HG03521 (cell line): ENCODE data around the gene SNX25.
"Not testable (repeated sequence)": the region's sequence is repeated elsewhere in the genome, so short reads cannot be mapped to it uniquely, and the experiment has no call there.

Source experiments
- ATAC-seq: cut with Tn5 transposase; IDR thresholded peaks from one replicate; pipeline ENCODE4 v1.9.1; 2021; ENCODE audit warnings: mild to moderate bottlenecking, moderate library complexity; ENCODE audit not compliant: unreplicated experiment

Gene SNX25

DNA sequence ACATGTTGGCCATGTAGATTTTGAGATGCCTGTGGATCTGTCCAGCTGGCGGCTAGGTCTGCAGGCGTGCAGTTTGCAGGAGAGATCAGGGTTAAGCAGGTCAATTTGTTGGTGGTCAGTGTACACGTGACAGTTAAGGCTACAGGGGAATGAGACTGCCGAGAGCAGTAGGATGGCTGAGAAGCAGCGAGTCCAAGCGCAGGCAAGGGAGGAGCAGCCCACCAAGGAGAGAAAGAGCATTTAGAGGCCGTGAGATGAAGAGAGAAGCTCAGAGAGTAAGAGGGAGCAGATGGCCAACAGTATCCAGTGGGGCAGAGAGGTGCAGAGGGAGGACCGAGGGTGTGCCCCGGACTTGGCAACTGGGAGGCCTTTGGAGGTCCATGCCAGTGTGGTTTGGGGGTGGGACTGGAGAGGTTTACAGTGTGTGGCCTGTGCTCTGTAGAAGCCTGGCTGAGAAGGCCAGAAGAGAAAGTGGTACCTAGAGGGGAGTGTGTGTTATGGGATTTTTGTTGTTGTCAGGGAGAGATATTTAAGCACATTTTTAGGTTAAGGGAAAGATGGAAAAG, 18.4 kb downstream of the SNX25 start:
- ATAC-seq: no peak

DNA sequence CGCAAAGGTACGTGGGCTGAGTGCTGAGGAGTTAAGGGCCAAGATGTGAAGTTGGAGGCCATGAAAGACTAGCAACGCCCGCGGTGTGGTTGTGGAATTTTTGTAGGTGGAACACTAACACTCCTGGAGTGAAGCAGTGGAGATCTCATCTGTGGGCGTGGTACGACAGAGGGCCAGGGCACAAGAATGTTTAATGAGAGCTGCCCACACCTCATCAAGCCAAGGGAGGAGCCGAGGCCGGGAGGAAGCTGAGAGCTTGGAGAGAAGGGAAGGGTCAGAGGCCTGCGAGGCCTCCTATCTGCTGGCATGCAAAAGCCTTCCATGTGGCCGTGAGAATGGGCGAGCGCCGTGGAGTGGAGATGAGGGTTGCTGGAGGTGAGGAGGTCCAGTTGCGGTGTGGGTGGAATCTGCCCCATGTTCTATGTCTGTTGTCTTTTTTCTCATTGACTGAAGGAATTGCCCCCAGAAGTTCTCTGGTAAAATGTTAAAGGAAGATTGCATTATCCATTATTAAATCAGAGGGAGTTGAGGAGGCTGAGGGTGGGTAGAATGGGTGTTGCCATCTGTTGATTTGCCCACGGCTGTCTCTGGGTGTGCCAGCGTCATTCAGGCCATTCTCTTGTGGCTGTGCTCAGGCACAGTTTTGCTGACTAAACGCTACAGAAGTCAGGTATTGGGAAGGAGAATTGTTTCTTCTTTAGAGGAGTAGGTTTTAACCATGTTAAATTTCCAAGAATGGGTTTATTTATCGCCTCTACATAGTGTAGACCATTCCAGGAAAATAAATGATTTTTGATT, 19.8 kb downstream of the SNX25 start:
- ATAC-seq: no peak

DNA sequence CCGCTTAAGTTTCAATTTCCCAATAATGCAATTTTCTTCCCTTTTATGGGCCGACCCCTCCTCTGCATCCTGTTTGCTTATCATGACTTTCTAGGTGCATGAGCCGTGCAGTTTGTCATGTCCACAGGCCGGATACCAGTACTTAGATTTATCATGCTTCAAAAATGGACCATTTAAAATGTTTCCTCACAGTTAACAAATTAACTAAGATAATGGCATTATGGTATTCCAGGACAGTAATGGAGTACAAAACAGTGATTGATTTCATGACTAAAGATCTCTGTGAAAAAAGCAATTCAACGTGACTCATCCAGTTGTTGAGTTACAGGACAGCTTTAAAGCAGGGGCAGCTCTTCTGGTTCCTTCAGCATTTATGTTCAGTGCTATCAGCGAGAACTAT, 23.0 kb downstream of the SNX25 start:
- ATAC-seq: no peak

DNA sequence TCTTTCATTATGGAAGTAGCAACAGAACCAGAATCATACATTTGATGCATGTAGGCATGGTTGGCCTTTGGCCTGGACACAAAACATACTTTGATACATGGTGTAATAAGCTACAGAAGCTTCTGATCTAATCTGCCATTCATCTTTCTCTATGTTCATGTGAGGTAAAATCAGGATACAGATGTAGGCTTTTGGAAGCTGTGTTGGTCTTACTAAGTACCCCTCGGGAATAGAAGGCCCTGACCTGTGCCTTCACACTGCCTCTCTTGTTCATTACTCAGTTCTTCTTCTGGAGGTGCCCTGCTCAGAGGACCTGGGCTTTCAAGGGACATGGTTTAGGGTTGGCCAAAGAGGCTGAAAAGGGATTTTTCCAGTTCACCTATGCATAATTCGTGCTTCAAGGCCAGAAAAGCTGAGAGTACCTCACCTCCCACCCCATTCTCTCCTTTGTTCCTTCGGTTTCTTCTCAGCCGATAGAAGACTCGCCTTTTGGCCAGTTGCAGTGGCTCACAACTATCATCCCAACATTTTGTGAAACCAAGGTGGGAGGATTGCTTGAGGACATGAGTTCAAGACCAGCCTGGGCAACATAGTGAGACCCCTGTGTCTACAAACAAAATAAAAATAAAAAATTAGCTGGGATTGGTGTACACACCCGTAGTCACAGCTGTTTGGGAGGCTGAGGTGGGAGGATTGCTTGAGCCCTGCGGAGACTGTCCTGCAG, 25.9 kb downstream of the SNX25 start:
- ATAC-seq: no peak

DNA sequence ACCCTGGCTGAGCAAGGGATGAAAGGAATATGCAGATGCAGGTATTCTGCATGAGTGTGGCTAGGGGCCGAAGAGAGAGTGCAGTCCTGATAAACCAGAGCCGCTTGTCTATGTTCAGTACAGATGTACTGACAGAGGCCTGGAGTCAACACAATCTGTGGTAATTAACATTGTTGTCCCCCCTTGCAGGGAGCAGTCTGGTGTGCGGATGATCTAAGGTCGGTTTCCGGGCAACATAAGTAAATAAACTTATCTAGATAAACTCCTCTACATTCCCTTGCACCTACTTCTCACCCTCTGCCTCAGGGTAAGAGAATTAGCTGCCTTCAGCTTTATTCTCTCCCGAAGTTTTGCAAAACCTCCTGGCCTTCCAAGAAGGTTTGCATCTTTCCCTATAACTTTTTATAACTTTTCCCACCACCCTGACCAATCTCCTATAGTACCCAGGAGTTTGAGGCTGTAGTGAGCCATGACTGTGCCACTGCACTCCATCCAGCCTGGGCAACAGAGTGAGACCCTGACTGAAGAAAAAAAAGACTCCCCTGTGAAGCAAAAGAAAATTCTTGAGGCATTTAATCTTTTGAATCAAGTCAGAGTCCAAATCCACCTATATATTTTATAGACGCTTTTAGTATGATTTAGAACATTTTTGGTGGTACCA, 26.6 kb downstream of the SNX25 start:
- no peak for ATAC-seq

DNA sequence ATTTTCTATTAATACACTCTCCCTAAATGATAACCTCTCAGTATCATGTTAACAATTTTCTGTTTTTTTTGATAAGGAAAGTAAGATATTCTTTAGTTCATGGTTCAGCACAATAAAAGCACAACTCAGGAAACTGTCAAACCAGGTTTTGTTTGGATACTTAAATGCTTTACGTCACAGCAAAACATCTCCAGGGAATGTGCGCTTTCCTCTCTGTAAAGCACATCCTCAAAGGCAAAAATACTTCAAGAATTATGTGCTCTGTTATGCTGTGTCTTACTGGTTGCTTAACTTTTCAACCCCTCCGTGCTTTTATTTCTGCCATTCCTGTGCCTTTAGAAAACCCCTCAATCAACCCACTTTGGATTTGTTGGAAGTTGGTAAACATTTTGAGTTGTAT, 27.8 kb downstream of the SNX25 start:
- ATAC-seq: no peak

DNA sequence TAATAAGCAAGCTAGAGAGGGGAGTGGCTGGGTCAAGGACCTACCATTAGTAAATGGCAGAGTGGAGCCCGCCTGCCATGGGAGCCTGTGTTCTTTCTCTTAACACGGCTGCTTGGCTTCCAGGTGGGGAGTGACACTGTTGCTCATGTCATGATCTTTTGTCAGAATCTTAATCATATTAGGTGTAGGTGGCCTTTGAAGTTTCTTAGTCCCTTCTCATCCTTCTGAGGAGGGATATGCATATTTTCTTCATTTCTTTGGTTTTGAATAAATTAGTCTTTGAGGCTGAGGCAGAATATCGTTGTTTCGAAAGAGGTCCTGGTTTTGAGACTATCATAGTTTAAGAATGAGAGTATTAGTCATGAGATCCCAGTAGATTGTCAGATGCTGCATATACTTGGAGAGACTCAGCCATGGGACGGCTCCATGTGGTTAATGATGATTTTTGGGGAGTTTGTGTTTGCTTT, 28.9 kb downstream of the SNX25 start:
- ATAC-seq: no peak

DNA sequence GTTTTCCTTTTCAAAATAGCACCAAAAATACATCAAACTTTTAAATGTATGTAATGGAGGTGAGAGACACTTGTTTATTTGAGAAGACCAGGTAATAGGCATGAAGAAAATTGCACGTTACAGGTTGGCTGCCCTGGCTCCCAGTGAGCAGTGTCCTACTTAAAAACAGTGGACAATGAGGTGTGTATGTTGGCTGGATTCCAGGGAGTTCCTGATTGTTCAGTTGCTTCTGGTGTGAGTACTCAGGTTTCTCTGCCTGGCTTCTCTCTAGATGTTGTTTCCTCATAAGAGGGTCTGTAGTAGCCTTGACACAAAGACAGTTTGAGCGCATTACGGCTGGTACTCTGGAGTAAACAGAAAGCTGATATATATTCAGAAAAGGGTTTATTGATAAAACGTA, 29.4 kb downstream of the SNX25 start:
- no peak for ATAC-seq

DNA sequence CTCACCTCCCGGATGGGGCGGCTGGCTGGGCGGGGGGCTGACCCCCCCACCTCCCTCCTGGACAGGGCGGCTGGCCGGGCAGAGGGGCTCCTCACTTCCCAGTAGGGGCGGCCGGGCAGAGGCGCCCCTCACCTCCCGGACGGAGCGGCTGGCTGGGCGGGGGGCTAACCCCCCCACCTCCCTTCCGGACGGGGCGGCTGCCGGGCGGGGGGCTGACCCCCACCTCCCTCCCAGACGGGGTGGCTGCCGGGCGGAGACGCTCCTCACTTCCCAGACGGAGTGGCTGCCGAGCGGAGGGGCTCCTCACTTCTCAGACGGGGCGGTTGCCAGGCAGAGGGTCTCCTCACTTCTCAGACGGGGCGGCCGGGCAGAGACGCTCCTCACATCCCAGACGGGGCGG, 31.1 kb downstream of the SNX25 start:
- ATAC-seq: not testable (repeated sequence)

DNA sequence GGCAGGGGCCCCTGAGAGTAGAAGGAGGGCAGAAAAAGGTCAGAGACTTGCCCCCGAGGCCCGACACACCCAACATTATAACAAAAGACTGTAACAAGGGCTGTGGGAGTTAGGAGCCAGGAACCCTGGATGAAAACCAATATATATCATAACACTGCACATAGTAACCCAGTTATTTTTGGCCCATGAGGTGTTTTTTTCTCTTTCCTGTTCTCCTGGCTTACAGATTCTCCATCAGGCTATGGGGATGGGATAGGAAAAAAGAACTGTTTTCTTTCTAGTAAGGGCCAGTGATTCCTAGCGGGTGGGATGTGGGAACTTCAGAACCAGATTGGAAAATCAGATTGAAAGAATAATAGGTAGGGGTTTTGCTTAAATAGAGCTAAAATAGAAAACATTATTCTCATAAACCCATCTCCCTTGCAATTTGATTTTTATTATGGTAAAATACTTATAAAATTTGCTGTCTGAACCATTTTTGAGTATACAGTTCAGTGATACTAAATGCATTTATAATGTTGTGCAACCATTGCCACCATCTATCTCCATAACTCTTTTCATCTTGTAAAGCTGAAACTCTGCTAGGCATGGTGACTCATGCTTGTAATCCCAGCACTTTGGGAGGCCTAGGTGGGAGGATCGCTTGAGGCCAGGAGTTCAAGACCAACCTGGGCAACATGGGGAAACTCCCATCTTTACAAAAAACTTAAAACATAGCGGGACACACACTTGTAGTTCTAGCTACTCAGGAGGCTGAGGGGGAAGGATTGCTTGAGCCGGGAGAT, 33.5 kb downstream of the SNX25 start:
- ATAC-seq: no peak

DNA sequence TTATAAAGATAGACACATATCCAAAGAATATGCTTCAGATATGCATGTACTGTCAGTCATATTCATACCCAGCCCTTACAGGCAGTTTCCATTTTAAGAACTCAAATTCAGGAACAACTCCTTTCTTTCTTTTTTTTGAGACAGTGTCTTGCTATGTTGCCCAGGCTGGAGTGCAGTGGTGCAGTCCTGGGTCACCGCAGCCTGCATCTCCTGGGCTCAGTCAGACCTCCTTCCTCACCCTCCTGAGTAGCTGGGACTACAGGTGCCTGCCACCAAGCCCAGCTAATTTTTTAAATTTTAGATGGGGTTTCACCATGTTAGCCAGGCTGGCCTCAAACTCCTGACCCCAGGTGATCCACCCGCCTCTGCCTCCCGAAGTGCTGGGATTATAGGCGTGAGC, 34.5 kb downstream of the SNX25 start:
- no peak for ATAC-seq

DNA sequence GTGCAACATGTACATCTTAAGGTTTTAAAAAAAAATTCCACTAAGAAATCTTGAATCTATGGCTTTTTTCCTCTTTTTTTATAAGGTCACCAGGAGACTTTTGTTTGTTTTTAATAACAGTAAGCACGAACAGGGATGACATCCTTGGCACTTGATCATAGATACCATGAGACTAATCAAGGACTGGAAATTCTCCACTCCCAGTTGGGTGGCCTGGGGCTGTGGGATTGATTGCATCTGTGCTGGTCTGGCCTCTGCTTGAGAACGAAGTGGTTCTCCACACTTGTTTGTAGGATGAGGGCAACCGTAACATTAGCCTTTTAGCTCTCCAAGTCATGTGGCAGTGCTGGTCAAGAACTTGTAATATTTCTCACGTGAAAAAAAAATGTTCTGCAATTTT, 35.4 kb downstream of the SNX25 start:
- ATAC-seq: no peak

DNA sequence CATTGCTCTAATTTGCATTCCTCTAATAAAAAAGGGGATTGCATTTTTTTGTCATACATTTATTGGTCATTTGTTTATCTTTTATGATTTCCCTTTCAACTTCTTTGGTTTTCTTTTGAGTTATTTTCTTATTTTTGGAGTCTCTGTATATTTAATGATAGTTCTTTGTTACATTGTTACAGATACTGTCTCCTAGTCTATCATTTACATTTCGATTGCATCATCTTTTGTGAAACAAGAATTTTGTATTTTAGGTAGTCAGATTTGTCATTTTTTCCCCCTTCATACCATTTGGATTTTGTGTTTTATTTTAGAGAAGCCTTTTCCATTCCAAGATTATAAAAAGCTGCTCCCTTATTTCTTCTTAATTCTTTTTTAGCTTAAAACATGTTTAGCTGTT, 37.1 kb downstream of the SNX25 start:
- no peak for ATAC-seq

DNA sequence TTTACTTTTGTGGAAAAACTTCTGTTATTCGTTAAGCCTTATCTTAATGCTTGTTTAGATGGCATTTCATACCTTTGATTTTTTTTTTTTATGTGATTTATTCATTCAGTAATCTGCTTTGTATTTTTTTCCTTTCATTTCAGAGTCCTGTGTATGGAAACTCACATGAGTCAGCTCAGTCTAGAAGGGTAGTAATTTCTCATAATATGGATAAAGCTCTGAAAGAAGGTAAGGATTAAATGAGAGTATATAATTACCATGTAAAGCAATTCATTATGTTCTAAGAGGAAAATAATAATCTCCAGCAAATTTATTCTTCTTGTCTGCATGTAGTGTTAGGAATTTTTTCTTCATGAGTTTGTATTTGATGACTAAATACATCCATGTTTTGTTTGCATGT, 37.8 kb downstream of the SNX25 start:
- ATAC-seq: no peak

DNA sequence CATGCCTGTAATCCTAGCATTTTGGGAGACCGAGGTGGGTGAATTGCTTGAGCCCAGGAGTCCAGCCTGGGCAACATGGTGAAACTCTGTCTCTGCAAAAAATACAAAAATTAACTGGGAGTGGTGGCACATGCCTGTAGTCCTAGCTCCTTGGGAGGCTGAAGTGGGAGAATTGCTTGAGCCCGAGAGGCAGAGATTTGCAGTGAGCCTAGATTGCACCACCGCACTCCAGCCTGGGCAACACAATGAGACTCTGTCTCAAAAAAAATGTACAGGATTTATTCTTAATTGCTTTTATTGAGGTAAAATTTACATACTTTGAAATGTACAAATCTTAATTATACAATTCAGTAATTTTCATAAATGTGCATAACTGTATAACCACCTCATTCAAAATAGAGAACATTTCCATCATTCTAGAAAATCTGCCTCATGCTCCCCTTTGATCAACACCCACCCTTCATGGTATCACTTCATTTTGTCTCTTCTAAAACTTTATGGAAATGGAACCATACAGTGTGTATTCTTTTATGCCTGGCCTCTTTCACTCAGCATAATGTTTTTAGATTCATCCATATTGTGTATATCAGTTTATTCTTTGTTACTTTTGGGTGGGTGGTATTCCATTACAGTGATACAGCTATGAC, 39.1 kb downstream of the SNX25 start:
- ATAC-seq: no peak

DNA sequence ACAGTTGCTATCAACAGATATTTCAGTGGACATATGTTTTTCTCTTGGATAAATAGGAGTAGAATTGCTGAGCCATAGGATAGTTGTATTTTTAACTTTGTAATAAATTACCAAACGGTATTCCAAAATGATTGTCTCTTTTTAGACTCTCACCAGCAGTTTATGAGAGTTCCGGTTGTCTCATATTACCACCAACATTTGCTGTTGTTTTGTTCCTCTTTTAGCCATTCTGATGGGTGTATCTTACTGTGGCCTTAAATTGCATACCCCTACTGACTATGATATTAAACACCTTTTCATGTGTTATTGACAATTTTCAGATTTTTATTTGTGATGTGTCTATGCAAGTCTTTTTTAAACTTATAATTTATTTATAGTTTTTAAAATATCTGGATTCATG, 39.7 kb downstream of the SNX25 start:
- no peak for ATAC-seq

DNA sequence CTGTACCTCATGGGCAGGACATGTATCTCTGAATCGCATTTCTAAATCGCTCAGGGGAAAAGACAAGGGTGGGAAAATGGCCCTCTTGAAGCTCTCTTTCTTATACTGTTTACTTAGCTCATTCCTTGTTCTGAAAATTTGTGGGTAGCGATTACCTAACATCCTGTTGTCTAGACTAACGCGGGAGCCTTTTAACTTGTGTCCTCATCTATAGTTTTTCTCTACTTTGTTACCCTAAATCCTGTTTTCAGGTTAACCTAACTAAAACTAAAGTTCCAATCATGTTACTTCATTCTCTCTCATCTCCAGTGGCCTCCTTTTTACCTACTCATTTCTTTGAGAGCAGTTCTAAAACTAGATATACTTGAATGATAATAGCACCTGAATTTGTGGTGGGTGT, 45.0 kb downstream of the SNX25 start:
- ATAC-seq: no peak

DNA sequence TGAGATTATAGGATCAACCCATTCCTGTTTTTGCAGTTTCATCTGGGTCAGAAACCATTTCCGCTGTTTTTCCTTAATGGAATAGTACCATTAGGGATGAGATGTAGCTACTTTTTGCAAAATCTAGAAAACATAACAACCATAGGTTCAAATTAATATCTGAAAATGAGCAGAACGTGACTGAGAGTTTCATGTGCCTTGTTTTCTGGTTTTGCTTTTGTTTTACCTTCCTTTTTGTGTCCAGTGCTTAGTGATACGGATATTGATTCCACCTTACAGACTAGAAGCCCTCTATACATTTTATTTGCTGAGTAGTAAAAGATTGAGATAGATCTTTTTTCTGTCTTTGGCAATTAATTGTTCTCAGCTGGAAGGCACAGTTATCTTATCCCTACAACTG, 46.5 kb downstream of the SNX25 start:
- no peak for ATAC-seq

DNA sequence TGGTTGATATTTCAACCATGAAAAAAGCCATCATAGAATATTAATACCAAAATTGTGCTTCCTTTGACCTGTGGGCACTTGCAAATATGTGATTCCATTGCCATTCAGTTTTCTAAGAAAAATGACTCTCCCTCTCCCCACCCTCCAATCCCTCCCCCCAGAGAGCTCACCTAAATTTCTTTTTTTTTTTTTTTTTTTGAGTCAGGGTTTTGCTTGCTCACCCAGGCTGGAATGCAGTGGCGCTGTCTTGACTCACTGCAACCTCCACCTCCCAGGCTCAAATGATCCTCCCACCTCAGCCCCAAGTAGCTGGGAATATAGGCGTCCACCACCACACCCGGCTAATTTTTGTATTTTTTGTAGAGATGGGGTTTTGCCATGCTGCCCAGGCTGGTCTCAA, 47.0 kb downstream of the SNX25 start:
- ATAC-seq: no peak

DNA sequence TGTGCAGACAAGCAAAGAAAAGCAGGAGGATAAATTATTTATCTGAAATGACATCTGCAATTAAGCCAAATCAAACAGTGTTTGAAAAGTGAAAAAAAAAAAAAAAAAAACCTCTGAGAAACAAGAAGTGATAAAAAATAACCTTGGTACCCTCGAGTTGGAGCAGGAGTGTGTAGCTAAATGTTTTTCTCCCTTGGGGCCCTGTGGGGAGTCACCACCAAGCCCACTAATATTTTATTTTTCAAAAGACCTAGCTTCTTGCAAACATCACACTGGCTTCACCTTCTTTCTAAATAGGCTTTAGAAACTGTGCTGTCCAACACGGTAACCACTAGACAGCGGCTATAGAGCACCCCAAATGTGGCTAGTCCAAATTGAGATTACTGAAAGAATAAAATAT, 47.7 kb downstream of the SNX25 start:
- ATAC-seq: no peak
